ENCODE results near the gene ATP2A1.
"Not testable (repeated sequence)": the region's sequence is repeated elsewhere in the genome, so short reads cannot be mapped to it uniquely, and the experiment has no call there.

The ATP2A1 gene

GRCh38 chr16:28913946-28914724 lies 35.8 kb downstream of the ATP2A1 start:
- FAIRE-seq: no peak

GRCh38 chr16:28915181-28915580 lies 36.9 kb downstream of the ATP2A1 start:
- no peak for FAIRE-seq

GRCh38 chr16:28917095-28917494 lies 38.8 kb downstream of the ATP2A1 start:
- FAIRE-seq: no peak

- FAIRE-seq: no peak
These were observed 40.4 kb downstream of the ATP2A1 start for GRCh38 chr16:28918698-28919097.

GRCh38 chr16:28923231-28923587 lies 44.9 kb downstream of the ATP2A1 start:
- no peak for FAIRE-seq

GRCh38 chr16:28923652-28924398 lies 45.5 kb downstream of the ATP2A1 start:
- no peak for FAIRE-seq

- no peak for FAIRE-seq
These were observed 46.1 kb downstream of the ATP2A1 start for GRCh38 chr16:28924399-28924761.

- no peak for FAIRE-seq
These were observed 46.6 kb downstream of the ATP2A1 start, which contains the start of gene RABEP2 for GRCh38 chr16:28924762-28925385. Gene RABEP2, minus strand, starts transcription at chr16:28925238. Its CDS starts 75 bp downstream, at chr16:28925163.

GRCh38 chr16:28925386-28926228 lies 47.3 kb downstream of the ATP2A1 start:
- no peak for FAIRE-seq

- not testable (repeated sequence) for FAIRE-seq
These were observed 48.0 kb downstream of the ATP2A1 start for GRCh38 chr16:28926284-28926683.

- FAIRE-seq: no peak
These were observed 49.5 kb downstream of the ATP2A1 start for GRCh38 chr16:28927815-28928214.

- no peak for FAIRE-seq
These were observed 51.9 kb downstream of the ATP2A1 start for GRCh38 chr16:28930203-28930602.

- FAIRE-seq: no peak
These were observed 52.4 kb downstream of the ATP2A1 start for GRCh38 chr16:28930652-28931051.

- no peak for FAIRE-seq
These were observed 53.5 kb downstream of the ATP2A1 start, which contains the start of gene CD19 for GRCh38 chr16:28931801-28932225. Gene CD19, plus strand, starts transcription at chr16:28931971. Its CDS starts 30 bp downstream, at chr16:28932001.

- no peak for FAIRE-seq
These were observed 54.3 kb downstream of the ATP2A1 start for GRCh38 chr16:28932339-28933141.

GRCh38 chr16:28933171-28933570 lies 54.9 kb downstream of the ATP2A1 start:
- FAIRE-seq: no peak

GRCh38 chr16:28935346-28935745 lies 57.1 kb downstream of the ATP2A1 start:
- no peak for FAIRE-seq

GRCh38 chr16:28935924-28936783 lies 57.9 kb downstream of the ATP2A1 start:
- FAIRE-seq: no peak

- no peak for FAIRE-seq
These were observed 58.5 kb downstream of the ATP2A1 start for GRCh38 chr16:28936784-28937155.

GRCh38 chr16:28937222-28937876 lies 59.1 kb downstream of the ATP2A1 start:
- FAIRE-seq: no peak

Measured in TTC549 (cell line).